K562 (cell line): ENCODE data around the gene LAPTM5. TPM values are rescaled to one million over a fixed set of nuclear protein-coding genes. Genes with fewer than 3 reads are reported as not detected.

Experiments
- BRD4 ChIP-seq: fragments of 200-600 bp; sonication (generic); IDR thresholded peaks from 2 replicates; pipeline ENCODE4 v1.6.1; 2017; ENCODE audit warnings: inconsistent platforms
- CC2D1A ChIP-seq: fragments of 450-650 bp; IDR thresholded peaks from 2 replicates; pipeline ENCODE4 v1.6.1; 2017; ENCODE audit warnings: mild to moderate bottlenecking
- DNMT1 ChIP-seq: fragments of 450-650 bp; IDR thresholded peaks from 2 replicates; pipeline ENCODE4 v1.6.1; 2016; ENCODE audit warnings: antibody characterized with exemption, mild to moderate bottlenecking
- NR2F6 ChIP-seq: fragments of 450-650 bp; formaldehyde crosslinking; IDR thresholded peaks from 2 replicates; pipeline ENCODE4 v1.4.0; 2020; ENCODE audit warnings: mild to moderate bottlenecking
- POLR2A ChIP-seq: fragments of 450-650 bp; conservative IDR thresholded peaks from 2 replicates; pipeline ENCODE4 v1.6.1; 2016
- RNF2 ChIP-seq: sonication (generic); IDR thresholded peaks from 2 replicates; pipeline ENCODE4 v1.6.1; 2016
- SIN3B ChIP-seq: fragments of 450-650 bp; IDR thresholded peaks from 2 replicates; pipeline ENCODE4 v1.6.1; 2017; ENCODE audit warnings: low read depth, mild to moderate bottlenecking, moderate library complexity
- ZNF77 ChIP-seq: fragments of 250-450 bp; sonication (Bioruptor Pico); IDR thresholded peaks from 2 replicates; pipeline ENCODE4 v1.5.0; 2020
- polyA plus RNA-seq, 8 experiments: library from polyadenylated mRNA; depleted of rRNA in 4 of 8; stranded (reverse) in 5 of 8; unstranded in 3 of 8; fragments of >200 nt; fragmentation: Nextera tagmentation in 2 of 8; fragmentation: Illumina TruSeq in 1 of 8; extraction: Ambion mirVana in 2 of 8; extraction: Trizol in 1 of 8; gene quantifications; 2 replicates each; pipeline versions ENCODE4 v1.2.1 to v1.2.3, GENCODE V29; 2011 to 2014; ENCODE audit warnings: inconsistent platforms in 1 of 8, missing spikeins in 1 of 8
- total RNA-seq, 7 experiments: library from RNA; depleted of rRNA in 6 of 7; stranded (reverse); fragments of >200 nt in 6 of 7; fragmentation: Illumina TruSeq in 2 of 7; extraction: Trizol in 2 of 7; gene quantifications; 2 replicates each; pipeline versions ENCODE4 v1.2.1 to v1.2.3, GENCODE V29; 2011 to 2021; ENCODE audit warnings: low replicate concordance in 1 of 7
- TF ChIP-seq, protein P1 (sequence below): sonication (generic); formaldehyde crosslinking; IDR thresholded peaks from 2 replicates; pipeline ENCODE4 v1.8.0; 2022; ENCODE audit warnings: mild to moderate bottlenecking, missing genetic modification reagents
- TF ChIP-seq, protein P2 (sequence below): fragments of 250-450 bp; sonication (Bioruptor Pico); IDR thresholded peaks from 2 replicates; pipeline ENCODE4 v1.6.1; 2021; ENCODE audit warnings: mild to moderate bottlenecking
- TF ChIP-seq, protein P3 (sequence below): fragments of 450-650 bp; formaldehyde crosslinking; IDR thresholded peaks from 2 replicates; pipeline ENCODE4 v1.4.0; 2022; ENCODE audit warnings: mild to moderate bottlenecking, moderate library complexity
- TF ChIP-seq, protein P4 (sequence below): fragments of 250-450 bp; sonication (Bioruptor Pico); IDR thresholded peaks from 2 replicates; pipeline ENCODE4 v1.5.0; 2021
- TF ChIP-seq, protein P5 (sequence below), 2 experiments: fragments of 450-650 bp; conservative IDR thresholded peaks; 2 replicates each; pipeline ENCODE4 v1.6.1; 2017; ENCODE audit warnings: mild to moderate bottlenecking in 2 of 2, moderate library complexity in 2 of 2

LAPTM5 gene
- total and polyA plus RNA-seq, 9 of the 15 experiments (the other 6 are each of a cell fraction or from before 2014, with no cell fraction given), result 2.4 to 47.3 (median 20.3) TPM

DNA sequence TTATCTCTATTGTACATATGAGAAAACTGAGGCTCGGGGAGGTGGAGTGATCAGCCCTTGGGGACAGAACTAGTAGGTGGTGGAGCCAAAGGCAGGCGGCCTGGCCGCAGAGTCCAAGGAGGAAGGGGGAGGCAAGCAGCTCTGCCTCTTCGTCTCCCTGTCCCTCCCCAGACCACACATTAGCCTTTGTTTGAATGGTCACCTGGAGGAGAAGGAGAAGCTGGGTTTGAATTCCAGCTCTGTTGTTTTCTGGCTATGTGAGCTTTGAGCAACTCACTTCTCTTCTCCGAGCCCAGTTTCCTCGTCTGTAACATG lies 21.4 kb upstream of the LAPTM5 start (continued):
- no peak for TF ChIP-seq RNF2
- TF ChIP-seq, protein P1, sequence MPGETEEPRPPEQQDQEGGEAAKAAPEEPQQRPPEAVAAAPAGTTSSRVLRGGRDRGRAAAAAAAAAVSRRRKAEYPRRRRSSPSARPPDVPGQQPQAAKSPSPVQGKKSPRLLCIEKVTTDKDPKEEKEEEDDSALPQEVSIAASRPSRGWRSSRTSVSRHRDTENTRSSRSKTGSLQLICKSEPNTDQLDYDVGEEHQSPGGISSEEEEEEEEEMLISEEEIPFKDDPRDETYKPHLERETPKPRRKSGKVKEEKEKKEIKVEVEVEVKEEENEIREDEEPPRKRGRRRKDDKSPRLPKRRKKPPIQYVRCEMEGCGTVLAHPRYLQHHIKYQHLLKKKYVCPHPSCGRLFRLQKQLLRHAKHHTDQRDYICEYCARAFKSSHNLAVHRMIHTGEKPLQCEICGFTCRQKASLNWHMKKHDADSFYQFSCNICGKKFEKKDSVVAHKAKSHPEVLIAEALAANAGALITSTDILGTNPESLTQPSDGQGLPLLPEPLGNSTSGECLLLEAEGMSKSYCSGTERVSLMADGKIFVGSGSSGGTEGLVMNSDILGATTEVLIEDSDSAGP (CRISPR knock-in tag), result no peak
- TF ChIP-seq NR2F6 (CRISPR knock-in tag), result no peak
- TF ChIP-seq ZNF77 (CRISPR knock-in tag), result peak; percentile 76; the same call in 1 of the 2 replicates
- no peak for TF ChIP-seq CC2D1A
- TF ChIP-seq DNMT1, result no peak
- TF ChIP-seq, protein P2, sequence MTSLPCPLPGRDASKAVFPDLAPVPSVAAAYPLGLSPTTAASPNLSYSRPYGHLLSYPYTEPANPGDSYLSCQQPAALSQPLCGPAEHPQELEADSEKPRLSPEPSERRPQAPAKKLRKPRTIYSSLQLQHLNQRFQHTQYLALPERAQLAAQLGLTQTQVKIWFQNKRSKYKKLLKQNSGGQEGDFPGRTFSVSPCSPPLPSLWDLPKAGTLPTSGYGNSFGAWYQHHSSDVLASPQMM (CRISPR knock-in tag), result 0 out of 2 replicates have a peak, but pooled peaks have one; percentile 9
- TF ChIP-seq, protein P3, sequence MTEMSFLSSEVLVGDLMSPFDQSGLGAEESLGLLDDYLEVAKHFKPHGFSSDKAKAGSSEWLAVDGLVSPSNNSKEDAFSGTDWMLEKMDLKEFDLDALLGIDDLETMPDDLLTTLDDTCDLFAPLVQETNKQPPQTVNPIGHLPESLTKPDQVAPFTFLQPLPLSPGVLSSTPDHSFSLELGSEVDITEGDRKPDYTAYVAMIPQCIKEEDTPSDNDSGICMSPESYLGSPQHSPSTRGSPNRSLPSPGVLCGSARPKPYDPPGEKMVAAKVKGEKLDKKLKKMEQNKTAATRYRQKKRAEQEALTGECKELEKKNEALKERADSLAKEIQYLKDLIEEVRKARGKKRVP (CRISPR knock-in tag), result no peak; the same call in 1 of the 2 replicates
- TF ChIP-seq SIN3B, result no peak
- TF ChIP-seq POLR2A, result no peak
- 0 out of 2 replicates have a peak, but pooled peaks have one; percentile 71 for TF ChIP-seq BRD4
- TF ChIP-seq, protein P4, sequence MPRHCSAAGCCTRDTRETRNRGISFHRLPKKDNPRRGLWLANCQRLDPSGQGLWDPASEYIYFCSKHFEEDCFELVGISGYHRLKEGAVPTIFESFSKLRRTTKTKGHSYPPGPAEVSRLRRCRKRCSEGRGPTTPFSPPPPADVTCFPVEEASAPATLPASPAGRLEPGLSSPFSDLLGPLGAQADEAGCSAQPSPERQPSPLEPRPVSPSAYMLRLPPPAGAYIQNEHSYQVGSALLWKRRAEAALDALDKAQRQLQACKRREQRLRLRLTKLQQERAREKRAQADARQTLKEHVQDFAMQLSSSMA (CRISPR knock-in tag), result peak; percentile 83
- TF ChIP-seq, protein P5, sequence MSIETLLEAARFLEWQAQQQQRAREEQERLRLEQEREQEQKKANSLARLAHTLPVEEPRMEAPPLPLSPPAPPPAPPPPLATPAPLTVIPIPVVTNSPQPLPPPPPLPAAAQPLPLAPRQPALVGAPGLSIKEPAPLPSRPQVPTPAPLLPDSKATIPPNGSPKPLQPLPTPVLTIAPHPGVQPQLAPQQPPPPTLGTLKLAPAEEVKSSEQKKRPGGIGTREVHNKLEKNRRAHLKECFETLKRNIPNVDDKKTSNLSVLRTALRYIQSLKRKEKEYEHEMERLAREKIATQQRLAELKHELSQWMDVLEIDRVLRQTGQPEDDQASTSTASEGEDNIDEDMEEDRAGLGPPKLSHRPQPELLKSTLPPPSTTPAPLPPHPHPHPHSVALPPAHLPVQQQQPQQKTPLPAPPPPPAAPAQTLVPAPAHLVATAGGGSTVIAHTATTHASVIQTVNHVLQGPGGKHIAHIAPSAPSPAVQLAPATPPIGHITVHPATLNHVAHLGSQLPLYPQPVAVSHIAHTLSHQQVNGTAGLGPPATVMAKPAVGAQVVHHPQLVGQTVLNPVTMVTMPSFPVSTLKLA (conservative IDR thresholded peaks at IDR 0.05), result no peak
- TF ChIP-seq, all 486 proteins: peak for 33
